SK-N-MC (cell line): ENCODE data around the gene SBF2.

Source experiments
- EZH2 ChIP-seq: fragments of 200-600 bp; sonication (generic); IDR thresholded peaks from one replicate; pipeline ENCODE4 v1.6.1; 2017; ENCODE audit warnings: antibody characterized with exemption
- POLR2AphosphoS5 ChIP-seq: IDR thresholded peaks from 2 replicates; pipeline ENCODE4 v1.6.1; 2012; ENCODE audit warnings: mild to moderate bottlenecking, low read depth, low read length, borderline replicate concordance

- TF ChIP-seq POLR2AphosphoS5, result no peak
- TF ChIP-seq EZH2, result no peak
Measured at GRCh38 chr11:10162222-10162621, 131.8 kb downstream of the SBF2 start.
